GM12878 (cell line): ENCODE measurements around the gene DERL2. TPM values are rescaled to one million over a fixed set of nuclear protein-coding genes. Genes with fewer than 3 reads are reported as not detected.

Source experiments
- ATAC-seq: fragments of 200-7000 bp; cut with Tn5 transposase; 3 replicates; pipeline ENCODE4 v1.9.1; 2020; ENCODE audit warnings: mild to moderate bottlenecking, moderate library complexity
- BruUV-seq: library from RNA; stranded (reverse); fragments of 400-500 nt; replicated peaks from 2 replicates; lab custom pipeline; 2021; lab: Mats Ljungman, UMichigan
- CTCF ChIA-PET: fragments of 300-600 bp; sonication (Branson Sonifier 250); formaldehyde crosslinking; extraction: SDS; loops from one replicate; lab custom pipeline; 2021; ENCODE audit warnings: inconsistent platforms; lab: Yijun Ruan, JAX
- POLR2A ChIA-PET: fragments of 350-600 bp; formaldehyde crosslinking; extraction: SDS; loops from one replicate; lab custom pipeline; 2021; ENCODE audit warnings: inconsistent platforms; lab: Charles Lee
- RAD21 ChIA-PET: fragments of 300-600 bp; sonication (Branson Sonifier 250); formaldehyde crosslinking; loops from one replicate; lab custom pipeline; 2023; ENCODE audit warnings: antibody characterized with exemption; ENCODE audit not compliant: unreplicated experiment; lab: Charles Lee
- SMC1A ChIA-PET: fragments of 300-600 bp; sonication (Branson Sonifier 250); formaldehyde crosslinking; loops from one replicate; lab custom pipeline; 2023; ENCODE audit not compliant: unreplicated experiment, uncharacterized antibody; lab: Charles Lee
- DNase-seq: peaks from one replicate; pipeline ENCODE4 v3.0.0-alpha.2; 2011; ENCODE audit warnings: low read depth, low spot score
- FAIRE-seq: peaks from 3 replicates; lab custom pipeline; 2011; peaks lifted over from hg19 to GRCh38; lab: Jason Lieb, UNC
- H2AFZ ChIP-seq: 2 replicates; pipeline ENCODE4 v1.6.0; 2011; ENCODE audit warnings: low read depth, low read length, control low read depth; ENCODE audit not compliant: control insufficient read depth
- H3K27ac ChIP-seq: 2 replicates; pipeline ENCODE4 v1.5.1; 2011; ENCODE audit warnings: control low read depth; ENCODE audit not compliant: control insufficient read depth, insufficient read depth
- H3K27me3 ChIP-seq, 2 experiments: replicated peaks in 1 of 2; 2 replicates each; pipeline versions ENCODE4 v1.6.0 to v1.6.1; 2011; ENCODE audit warnings: low read length in 1 of 2; ENCODE audit not compliant: control insufficient read depth in 2 of 2, insufficient read depth in 2 of 2
- H3K36me3 ChIP-seq, 2 experiments: 2 replicates each; pipeline ENCODE4 v1.5.1; 2011; ENCODE audit warnings: low read length in 1 of 2; ENCODE audit not compliant: control insufficient read depth in 2 of 2, insufficient read depth in 2 of 2
- H3K4me1 ChIP-seq: 2 replicates; pipeline ENCODE4 v1.6.1; 2011; ENCODE audit warnings: mild to moderate bottlenecking, low read length, moderate library complexity, mixed read lengths; ENCODE audit not compliant: control insufficient read depth, insufficient read depth
- H3K4me2 ChIP-seq: 2 replicates; pipeline ENCODE4 v1.6.0; 2011; ENCODE audit warnings: control low read depth; ENCODE audit not compliant: control insufficient read depth, insufficient read depth
- H3K4me3 ChIP-seq: fragments of 200-600 bp; sonication (generic); 2 replicates; pipeline ENCODE4 v1.5.1; 2016
- H3K79me2 ChIP-seq: 2 replicates; pipeline ENCODE4 v1.6.0; 2011; ENCODE audit warnings: low read length; ENCODE audit not compliant: control insufficient read depth, insufficient read depth
- H3K9ac ChIP-seq: 2 replicates; pipeline ENCODE4 v1.8.0; 2011; ENCODE audit warnings: low read length, control low read depth, mixed read lengths; ENCODE audit not compliant: control insufficient read depth, insufficient read depth
- H3K9me3 ChIP-seq: replicated peaks from 3 replicates; pipeline ENCODE4 v1.5.1; 2011; ENCODE audit warnings: mild to moderate bottlenecking, low read length; ENCODE audit not compliant: control insufficient read depth, insufficient read depth
- H4K20me1 ChIP-seq: 2 replicates; pipeline ENCODE4 v1.6.0; 2011; ENCODE audit not compliant: control insufficient read depth, insufficient read depth
- CTCF ChIP-seq, 3 experiments: IDR thresholded peaks in 2 of 3; conservative IDR thresholded peaks in 1 of 3; 2 replicates each; pipeline ENCODE4 v1.5.1; 2011; ENCODE audit warnings: low read depth in 3 of 3, low read length in 3 of 3, mild to moderate bottlenecking in 3 of 3, control low read depth in 2 of 3, moderate library complexity in 2 of 3, inconsistent platforms in 1 of 3, mixed read lengths in 1 of 3; ENCODE audit not compliant: control insufficient read depth in 2 of 3, insufficient read depth in 1 of 3; ENCODE audit errors: extremely low read depth in 1 of 3
- EP300 ChIP-seq, 2 experiments: fragments of 150-350 bp in 1 of 2; IDR thresholded peaks; 2 replicates each; pipeline ENCODE4 v1.6.1; 2011 to 2012; ENCODE audit warnings: low read depth in 2 of 2, low read length in 2 of 2, borderline replicate concordance in 1 of 2, improper control_type of control experiment in 1 of 2, inconsistent platforms in 1 of 2; ENCODE audit not compliant: control insufficient read depth in 1 of 2
- EZH2 ChIP-seq: IDR thresholded peaks from 2 replicates; pipeline ENCODE4 v1.6.1; 2012; ENCODE audit warnings: low read depth, mild to moderate bottlenecking, control low read depth, inconsistent platforms, low read length, borderline replicate concordance; ENCODE audit not compliant: control insufficient read depth
- HSF1 ChIP-seq: fragments of 150-350 bp; IDR thresholded peaks from 2 replicates; pipeline ENCODE4 v1.6.1; 2014; ENCODE audit warnings: mild to moderate bottlenecking, low read depth, low read length
- IKZF1 ChIP-seq: fragments of 450-650 bp; conservative IDR thresholded peaks from 2 replicates; pipeline ENCODE4 v1.6.1; 2017; ENCODE audit warnings: antibody characterized with exemption, mild to moderate bottlenecking
- KAT2A ChIP-seq: conservative IDR thresholded peaks from 2 replicates; pipeline ENCODE4 v1.6.1; 2011; ENCODE audit warnings: low read depth, low read length; ENCODE audit not compliant: control insufficient read depth
- NFIC ChIP-seq: IDR thresholded peaks from 2 replicates; pipeline ENCODE4 v1.6.1; 2012; ENCODE audit warnings: low read depth, mild to moderate bottlenecking, inconsistent platforms, low read length, moderate library complexity
- POLR2AphosphoS5 ChIP-seq: IDR thresholded peaks from 2 replicates; pipeline ENCODE4 v1.6.1; 2011; ENCODE audit warnings: mild to moderate bottlenecking, low read length, inconsistent platforms
- SMAD1 ChIP-seq: fragments of 450-650 bp; IDR thresholded peaks from 2 replicates; pipeline ENCODE4 v1.6.1; 2018; ENCODE audit warnings: mild to moderate bottlenecking, low read depth; ENCODE audit not compliant: partially characterized antibody
- SUZ12 ChIP-seq: fragments of 200-600 bp; sonication (generic); IDR thresholded peaks from one replicate; pipeline ENCODE4 v1.6.1; 2018; ENCODE audit warnings: antibody characterized with exemption, mild to moderate bottlenecking; ENCODE audit not compliant: unreplicated experiment
- TCF3 ChIP-seq: IDR thresholded peaks from 2 replicates; pipeline ENCODE4 v1.6.1; 2012; ENCODE audit warnings: low read depth, mild to moderate bottlenecking, low read length, borderline replicate concordance; ENCODE audit not compliant: insufficient read depth
- ZBTB40 ChIP-seq: fragments of 450-650 bp; IDR thresholded peaks from 2 replicates; pipeline ENCODE4 v1.6.1; 2016; ENCODE audit warnings: mild to moderate bottlenecking, moderate library complexity, borderline replicate concordance
- ZNF24 ChIP-seq: fragments of 450-650 bp; IDR thresholded peaks from 2 replicates; pipeline ENCODE4 v1.6.1; 2017; ENCODE audit warnings: antibody characterized with exemption, mild to moderate bottlenecking
- WGBS: methylation state at CpG from one replicate; pipeline ENCODE4 v1.1.6; 2016; ENCODE audit warnings: low lambda C conversion rate; ENCODE audit not compliant: insufficient replicate concordance, insufficient coverage; ENCODE audit errors: missing lambda C conversion rate; 5-methylcytosine and 5-hydroxymethylcytosine counted together
- in situ Hi-C: fragments of 300-500 bp; cut with MboI; formaldehyde crosslinking; loops from 9 replicates; pipeline ENCODE4 v1.14.3; 2018; ENCODE audit warnings: mixed read lengths
- intact Hi-C: fragments of 100-400 bp; cut with micrococcal nuclease; formaldehyde crosslinking; loops from one replicate; pipeline ENCODE4 v1.14.2; 2022; ENCODE audit not compliant: unreplicated experiment
- polyA plus RNA-seq, 11 experiments: library from polyadenylated mRNA; depleted of rRNA in 4 of 11; unstranded in 6 of 11; stranded (reverse) in 5 of 11; fragments of >200 nt; fragmentation: Nextera tagmentation in 4 of 11; fragmentation: Illumina TruSeq in 1 of 11; extraction: Ambion mirVana in 4 of 11; extraction: Trizol in 1 of 11; gene quantifications; 1 replicate in 1 of 11; 2 replicates in 10 of 11; pipeline versions ENCODE4 v1.2.1 to v1.2.3, GENCODE V29; 2011 to 2016; ENCODE audit warnings: inconsistent platforms in 2 of 11, missing spikeins in 2 of 11, low read depth in 1 of 11
- total RNA-seq, 4 experiments: library from RNA; depleted of rRNA in 3 of 4; stranded (reverse); fragments of >200 nt in 3 of 4; fragmentation: Illumina TruSeq in 1 of 4; extraction: Trizol in 1 of 4; gene quantifications; 2 replicates each; pipeline versions ENCODE4 v1.2.1 to v1.2.3, GENCODE V29; 2013 to 2021

Gene DERL2
- total and polyA plus RNA-seq, 10 of the 15 experiments (the other 5 are each of a cell fraction or from before 2014, with no cell fraction given) = 40.5 to 236 (median 69.3) TPM

- ChIA-PET POLR2A (no interaction called here), CTCF (no interaction called here), RAD21 (no interaction called here), SMC1A (no interaction called here)
- no peak overlapping the region for H3K4me2 ChIP-seq
- no peak overlapping the region for H3K27ac ChIP-seq
- ATAC-seq = no peak
- H3K27me3 ChIP-seq = no peaks in the 10 kb centered on the region
- no peaks in the 10 kb centered on the region; a peak in 1 of 4 replicates for H3K36me3 ChIP-seq
- no peaks in the 10 kb centered on the region for H3K79me2 ChIP-seq
- no peak overlapping the region for H3K9ac ChIP-seq
- no peaks in the 10 kb centered on the region for H4K20me1 ChIP-seq
- no TSS peak for BruUV-seq
- no peak overlapping the region for H2AFZ ChIP-seq
- H3K4me3 ChIP-seq = no peak overlapping the region
- no peaks in the 10 kb centered on the region for H3K9me3 ChIP-seq
- H3K4me1 ChIP-seq = no peaks in the 10 kb centered on the region
- no peak for FAIRE-seq
- in situ Hi-C loops = no loop called here
- no peak for DNase-seq
- TF ChIP-seq NFIC = no peak
- TF ChIP-seq EP300 (IDR thresholded peaks at IDR 0.05; ENCODE audit: borderline replicate concordance in 1 of 2, control insufficient read depth in 1 of 2, low read depth in 2 of 2, low read length in 2 of 2) = no peak
- no peak for TF ChIP-seq POLR2AphosphoS5
- no peak for TF ChIP-seq TCF3
- no peak for TF ChIP-seq SUZ12
- TF ChIP-seq KAT2A = no peak
- no peak for TF ChIP-seq IKZF1
- TF ChIP-seq ZBTB40 = no peak
- TF ChIP-seq SMAD1 = no peak
- TF ChIP-seq ZNF24 = no peak
- TF ChIP-seq EZH2 = no peak
- TF ChIP-seq CTCF (IDR thresholded peaks at IDR 0.05 in 2 of 3, conservative IDR thresholded peaks at IDR 0.05 in 1 of 3; ENCODE audit: control insufficient read depth in 2 of 3, extremely low read depth in 1 of 3, insufficient read depth in 1 of 3, low read depth in 3 of 3, low read length in 3 of 3) = no peak
- TF ChIP-seq HSF1 = no peak
- WGBS = 94% methylated on average over 8 of the region's 8 CpGs
- intact Hi-C loops = no loop called here
Measured at GRCh38 chr17:5509482-5509881, 23.5 kb upstream of the DERL2 start.
